Measurements from ENCODE around the gene GTSE1.

Gene GTSE1

DNA sequence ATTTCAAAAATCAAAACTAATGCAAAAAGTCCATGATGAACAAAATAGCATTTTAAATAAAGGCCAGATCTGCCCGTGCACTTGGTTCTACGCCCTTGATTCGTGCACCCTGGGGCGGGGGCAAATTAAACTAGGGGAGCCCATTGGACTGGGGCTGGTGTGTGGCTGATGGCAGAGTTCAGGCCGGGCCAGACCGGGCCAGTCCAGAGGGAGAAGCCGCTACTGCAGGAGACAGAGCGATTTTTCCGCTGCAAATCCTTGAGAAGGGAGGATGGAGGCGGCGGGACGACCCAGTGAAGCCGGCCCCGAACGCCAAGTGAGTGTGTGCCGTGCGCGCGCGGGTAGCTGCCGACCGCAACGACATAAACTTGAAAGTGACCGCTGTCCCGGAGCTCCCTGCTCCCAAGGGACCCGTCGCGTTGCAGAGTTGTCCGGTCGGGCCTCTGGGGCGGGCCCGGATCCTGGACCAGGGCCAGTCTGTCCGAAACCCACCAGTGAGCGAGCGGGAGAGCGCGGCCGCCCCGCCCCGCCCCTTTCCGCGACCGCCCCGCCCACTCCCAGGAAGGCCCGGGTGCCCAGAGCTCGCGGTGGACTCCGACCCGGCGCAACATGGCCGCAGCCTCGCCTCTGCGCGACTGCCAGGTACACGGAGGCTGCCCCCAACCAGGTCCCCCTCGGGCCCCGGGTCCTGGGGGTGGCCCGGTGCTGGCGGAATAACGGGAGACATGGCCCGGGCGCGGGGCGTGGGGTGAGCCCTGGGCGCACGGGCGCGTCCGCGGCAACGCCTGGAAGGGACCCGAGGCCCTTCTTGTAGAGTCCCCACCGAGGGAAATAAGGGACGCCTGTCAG, 29.0 kb upstream of the GTSE1 start, which contains the start of gene TTC38:
Gene TTC38, plus strand, starts transcription at position 578 of the 849 bp plus-strand sequence. Its CDS starts 32 bp downstream, at position 610.
- CTCF ChIA-PET: interaction anchor here (1.3 kb wide), 1 partner anchor 30 kb away, joined by 3 read pairs; no protein-coding TSS in a partner anchor
- peak; percentile 72 for DNase-seq
- Mint-ChIP-seq H3K4me3 (peak within 1 kb of the TSS; percentile 84), H3K9me3 (peaks cover 14% of the 10 kb centered on the region), H3K27ac (peak within 1 kb of the TSS; percentile 67), H3K36me3 (peaks cover 16% of the 10 kb centered on the region), H3K4me1 (peaks cover 20% of the 10 kb centered on the region), H3K27me3 (peaks cover 43% of the 10 kb centered on the region)

DNA sequence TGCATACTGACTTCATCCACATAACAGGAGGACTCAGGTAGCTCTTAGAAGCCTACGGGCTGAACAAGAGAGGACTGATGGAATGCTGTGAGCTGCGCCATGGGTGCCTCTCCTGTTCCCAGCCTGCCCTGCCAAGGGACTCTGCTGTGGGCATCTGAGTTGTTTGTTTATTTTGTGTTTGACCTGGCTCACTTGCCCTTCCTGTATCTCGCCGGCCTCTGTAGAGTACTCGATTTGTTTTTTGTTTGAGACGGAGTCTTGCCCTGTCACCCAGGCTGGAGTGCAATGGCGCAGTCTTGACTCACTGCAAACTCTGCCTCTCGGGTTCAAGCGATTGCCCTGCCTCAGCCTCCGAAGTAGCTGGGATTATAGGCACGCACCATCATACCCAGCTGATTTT, 27.1 kb upstream of the GTSE1 start:
- CTCF ChIA-PET: no interaction called here
- peaks cover 27% of the 10 kb centered on the region for H3K27me3 Mint-ChIP-seq
- peaks cover 11% of the 10 kb centered on the region for H3K9me3 Mint-ChIP-seq
- peak overlapping the region; percentile 60 for H3K4me3 Mint-ChIP-seq
- H3K36me3 Mint-ChIP-seq: peaks cover 8% of the 10 kb centered on the region
- H3K27ac Mint-ChIP-seq: no peak overlapping the region
- peak; percentile 15 for DNase-seq
- peaks cover 18% of the 10 kb centered on the region for H3K4me1 Mint-ChIP-seq

DNA sequence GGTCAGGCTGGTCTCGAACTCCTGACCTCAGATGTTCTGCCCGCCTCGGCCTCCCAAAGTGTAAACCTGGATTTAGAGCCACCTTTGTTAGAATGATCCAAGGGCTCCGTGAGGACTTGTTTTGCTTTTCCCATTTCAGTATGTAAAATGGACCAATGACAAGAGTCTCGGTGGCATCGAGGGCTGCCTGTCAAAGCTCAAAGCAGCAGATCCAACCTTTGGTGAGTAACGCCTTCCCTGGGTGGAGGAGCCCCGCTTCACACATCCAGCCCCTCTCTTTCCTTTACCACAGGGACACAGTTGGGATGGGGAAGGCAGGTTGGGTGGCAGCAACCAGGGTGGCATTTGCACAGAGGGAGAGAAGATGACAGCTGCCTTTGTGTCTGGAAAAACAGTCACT, 24.5 kb upstream of the GTSE1 start:
- CTCF ChIA-PET: no interaction called here
- H3K36me3 Mint-ChIP-seq: peaks cover 11% of the 10 kb centered on the region
- H3K4me3 Mint-ChIP-seq: no peak overlapping the region
- H3K4me1 Mint-ChIP-seq: peaks cover 19% of the 10 kb centered on the region
- H3K27ac Mint-ChIP-seq: no peak overlapping the region
- DNase-seq: peak; percentile 16
- H3K9me3 Mint-ChIP-seq: peaks cover 3% of the 10 kb centered on the region
- H3K27me3 Mint-ChIP-seq: peaks cover 5% of the 10 kb centered on the region

DNA sequence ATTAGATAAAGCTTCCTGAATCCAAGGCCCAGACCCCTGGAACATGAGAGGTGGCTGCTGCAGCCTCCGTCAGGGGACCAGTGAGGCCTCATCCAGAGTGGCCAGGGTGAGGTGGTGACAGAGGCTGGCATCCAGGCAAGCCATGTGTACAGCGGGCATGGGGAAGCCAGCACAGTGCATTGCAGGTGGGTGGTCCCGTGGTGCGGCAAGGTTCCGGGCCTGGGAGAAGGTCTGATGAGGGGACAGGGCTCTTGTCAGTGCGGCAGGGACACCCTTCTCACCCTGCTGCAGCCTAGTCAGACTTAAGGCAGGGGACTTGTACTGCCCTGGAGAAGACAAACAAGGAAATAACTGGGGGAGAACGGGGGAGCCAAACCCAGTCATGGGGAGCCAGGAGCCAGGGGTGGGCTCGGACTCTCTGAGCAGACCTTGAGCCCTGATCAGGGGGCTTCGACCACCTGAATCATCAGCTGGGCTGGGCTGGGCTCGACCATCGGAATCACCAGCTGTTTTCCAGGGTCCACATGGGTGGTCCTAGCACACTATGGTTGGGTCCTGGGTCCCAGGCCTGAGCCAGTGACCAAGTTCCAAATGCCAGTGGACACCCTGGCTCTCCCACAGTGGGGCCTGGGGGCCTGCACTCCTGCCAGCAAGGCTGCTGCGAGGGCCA, 23.8 kb upstream of the GTSE1 start:
- DNase-seq: peak; percentile 11
- CTCF ChIA-PET: no interaction called here
- H3K4me3 Mint-ChIP-seq: no peak overlapping the region
- H3K4me1 Mint-ChIP-seq: peaks cover 13% of the 10 kb centered on the region
- no peaks in the 10 kb centered on the region for H3K27me3 Mint-ChIP-seq
- peaks cover 11% of the 10 kb centered on the region for H3K36me3 Mint-ChIP-seq
- no peak overlapping the region for H3K27ac Mint-ChIP-seq
- H3K9me3 Mint-ChIP-seq: peaks cover 3% of the 10 kb centered on the region

DNA sequence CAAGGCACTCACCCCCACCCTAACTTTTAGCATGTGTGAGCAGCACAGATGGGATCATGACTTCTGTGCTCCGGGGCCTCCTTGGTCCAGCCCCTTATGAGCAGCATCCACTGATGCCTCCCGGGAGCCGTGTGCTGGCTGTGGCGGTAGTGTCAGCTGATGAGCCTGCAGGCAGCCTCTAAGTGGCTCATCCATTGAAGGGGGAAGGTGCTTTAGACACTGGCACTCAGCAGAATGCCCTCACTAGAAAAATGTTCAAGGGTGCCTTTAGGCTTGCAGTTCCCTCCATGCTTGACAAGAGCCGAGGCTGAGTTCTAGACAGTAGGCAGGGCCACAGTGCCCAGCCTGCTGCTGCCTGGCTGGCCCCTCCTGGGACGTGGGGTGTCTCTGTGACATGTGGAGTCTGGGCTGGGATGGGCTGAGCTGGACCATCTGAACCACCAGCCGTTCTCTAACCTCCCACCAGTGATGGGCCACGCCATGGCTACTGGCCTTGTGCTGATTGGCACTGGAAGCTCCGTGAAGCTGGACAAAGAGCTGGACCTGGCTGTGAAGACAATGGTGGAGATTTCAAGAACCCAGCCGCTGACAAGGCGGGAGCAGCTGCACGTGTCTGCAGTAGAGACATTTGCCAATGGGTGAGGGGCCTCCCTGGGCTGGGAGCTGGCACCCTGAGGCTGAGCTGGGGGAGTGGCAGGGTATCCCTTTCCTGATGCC, 23.1 kb upstream of the GTSE1 start:
- peaks cover 3% of the 10 kb centered on the region for H3K9me3 Mint-ChIP-seq
- no peak overlapping the region for H3K4me3 Mint-ChIP-seq
- no peak for DNase-seq
- CTCF ChIA-PET: no interaction called here
- H3K27ac Mint-ChIP-seq: no peak overlapping the region
- H3K27me3 Mint-ChIP-seq: no peaks in the 10 kb centered on the region
- H3K36me3 Mint-ChIP-seq: peaks cover 11% of the 10 kb centered on the region
- peaks cover 10% of the 10 kb centered on the region for H3K4me1 Mint-ChIP-seq

DNA sequence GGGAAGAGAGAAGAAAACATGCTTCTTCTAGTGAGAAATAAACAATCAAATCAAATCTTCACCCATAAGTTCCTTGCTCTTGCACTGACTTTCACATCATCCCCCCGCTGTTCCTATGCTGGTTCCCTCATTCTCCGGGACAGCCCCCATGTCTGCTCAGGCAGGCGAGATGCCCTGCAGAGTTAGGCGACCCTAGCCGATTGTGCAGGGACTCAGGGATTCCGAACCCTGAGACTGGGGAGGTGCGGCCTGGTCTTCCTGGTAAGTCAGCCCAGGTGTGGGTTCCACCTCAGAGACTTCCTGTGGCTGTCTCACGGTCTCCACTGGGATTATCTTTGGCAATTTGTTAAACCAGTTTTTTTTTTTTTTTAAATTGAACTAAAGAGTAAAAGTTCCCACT, 22.3 kb upstream of the GTSE1 start:
- Mint-ChIP-seq H3K9me3 (peaks cover 3% of the 10 kb centered on the region), H3K4me1 (peaks cover 6% of the 10 kb centered on the region), H3K36me3 (peaks cover 11% of the 10 kb centered on the region), H3K4me3 (no peak overlapping the region), H3K27me3 (no peaks in the 10 kb centered on the region), H3K27ac (no peak overlapping the region)
- DNase-seq: no peak
- CTCF ChIA-PET: no interaction called here

DNA sequence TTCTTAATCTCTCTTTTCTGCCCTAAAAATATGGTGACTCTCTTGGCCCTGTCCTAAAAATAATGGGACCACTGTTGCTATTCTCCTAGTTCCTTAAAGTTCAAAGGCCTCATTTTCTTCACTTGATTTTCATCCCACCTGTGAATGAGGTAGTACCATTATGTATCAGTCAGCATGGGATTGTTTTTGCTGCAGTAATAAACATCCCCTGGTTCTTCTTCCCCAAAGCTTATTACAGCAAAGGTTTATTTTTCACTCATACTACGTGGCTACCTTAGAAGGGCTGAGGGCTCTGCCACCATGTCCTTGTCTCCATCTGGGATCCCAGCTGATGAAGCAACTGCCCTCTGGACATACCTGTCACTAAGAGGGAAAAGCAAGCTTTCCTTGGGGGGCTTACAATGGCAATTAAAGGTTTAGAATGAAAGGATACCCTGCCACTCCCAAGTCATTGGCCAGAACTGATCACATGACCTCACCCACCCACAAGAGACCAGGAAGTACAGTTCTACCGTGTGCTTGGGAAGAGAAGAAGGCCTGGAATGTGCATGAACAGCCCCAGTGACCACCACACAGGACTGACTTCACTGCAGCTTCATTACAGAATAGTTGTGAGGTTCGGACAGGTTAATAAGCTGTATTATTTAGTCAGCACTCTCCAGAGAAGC, 21.1 kb upstream of the GTSE1 start:
- Mint-ChIP-seq H3K9me3 (peaks cover 3% of the 10 kb centered on the region), H3K27ac (no peak overlapping the region), H3K4me3 (no peak overlapping the region), H3K27me3 (no peaks in the 10 kb centered on the region), H3K4me1 (peaks cover 2% of the 10 kb centered on the region), H3K36me3 (peaks cover 9% of the 10 kb centered on the region)
- CTCF ChIA-PET: interaction anchor here (1.0 kb wide), 1 partner anchor 269 kb away, joined by 3 read pairs; no protein-coding TSS in a partner anchor
- no peak for DNase-seq

DNA sequence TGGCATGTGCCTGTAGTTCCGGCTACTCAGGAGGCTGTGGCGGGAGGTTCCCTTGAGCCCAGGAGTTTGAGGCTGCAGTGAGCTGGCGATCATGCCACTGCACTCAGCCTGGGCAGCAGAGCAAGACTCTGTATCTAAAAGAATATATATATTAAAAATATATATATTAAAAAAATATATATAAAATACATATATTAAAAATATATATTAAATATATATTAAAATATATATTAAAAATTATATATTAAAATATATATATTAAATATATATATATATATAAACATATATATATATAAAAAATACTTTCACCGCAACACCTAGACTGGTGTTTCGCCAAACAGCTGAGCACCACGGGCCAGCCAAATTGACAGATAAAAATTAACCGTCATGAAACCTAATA, 20.1 kb upstream of the GTSE1 start:
- H3K9me3 Mint-ChIP-seq: peaks cover 3% of the 10 kb centered on the region
- CTCF ChIA-PET: interaction anchor here (0.7 to 0.9 kb wide), 2 partner anchors 155 to 232 kb away, joined by 3 to 4 read pairs; no protein-coding TSS in a partner anchor
- no peak overlapping the region for H3K27ac Mint-ChIP-seq
- H3K27me3 Mint-ChIP-seq: no peaks in the 10 kb centered on the region
- peaks cover 2% of the 10 kb centered on the region for H3K4me1 Mint-ChIP-seq
- no peak for DNase-seq
- peaks cover 9% of the 10 kb centered on the region for H3K36me3 Mint-ChIP-seq
- no peak overlapping the region for H3K4me3 Mint-ChIP-seq

DNA sequence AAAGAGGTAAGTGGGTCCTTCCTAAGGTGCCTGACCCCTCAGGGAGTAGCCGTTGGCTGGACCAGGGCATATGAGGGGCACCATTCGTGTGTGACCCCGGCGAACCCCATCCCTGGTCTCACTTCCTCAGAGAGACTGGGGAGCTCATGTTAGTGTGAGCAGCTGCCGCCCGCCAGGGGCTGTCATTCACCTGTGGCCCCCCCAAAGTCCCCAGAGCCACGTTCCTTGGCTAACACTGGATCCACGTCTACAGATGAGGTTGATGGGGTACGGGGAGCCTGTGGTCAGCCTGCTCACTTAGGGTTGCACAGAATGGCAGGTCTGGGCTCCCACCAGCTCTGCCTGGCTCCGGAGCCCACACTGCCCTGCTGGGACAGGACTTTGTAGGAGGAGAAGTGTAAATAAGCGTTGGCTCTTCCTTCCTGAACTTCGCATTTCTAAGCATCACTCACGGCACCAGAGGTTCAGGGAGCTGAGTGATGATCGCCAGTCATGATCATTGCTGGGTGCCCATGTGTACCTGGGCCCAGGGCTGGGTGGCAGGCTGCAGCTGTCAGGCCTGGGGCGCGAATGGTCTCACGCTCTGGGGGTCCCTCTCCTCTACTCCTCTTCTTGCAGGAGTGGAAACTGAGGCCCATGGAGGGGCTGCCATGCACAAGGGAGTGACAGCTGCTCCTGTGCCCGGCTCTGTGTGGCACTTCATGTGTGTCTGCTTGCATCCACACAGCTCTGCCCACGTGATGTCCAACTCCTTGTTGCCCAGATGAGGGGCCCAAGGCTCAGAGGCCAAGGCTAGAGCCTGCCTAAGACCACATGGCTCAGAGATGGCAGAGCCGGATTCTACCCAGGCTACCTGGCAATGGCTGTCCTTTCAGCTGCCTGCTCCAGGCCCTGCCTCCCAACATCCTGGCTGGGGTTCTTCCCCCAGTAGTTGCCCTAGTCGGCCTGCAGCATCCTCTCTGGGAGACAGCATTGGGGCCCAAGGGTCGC, 17.7 kb upstream of the GTSE1 start:
- CTCF ChIA-PET: no interaction called here
- H3K27ac Mint-ChIP-seq: no peak overlapping the region
- H3K27me3 Mint-ChIP-seq: no peaks in the 10 kb centered on the region
- DNase-seq: no peak
- H3K4me1 Mint-ChIP-seq: peaks cover 2% of the 10 kb centered on the region
- H3K36me3 Mint-ChIP-seq: peaks cover 10% of the 10 kb centered on the region
- no peak overlapping the region for H3K4me3 Mint-ChIP-seq
- peaks cover 3% of the 10 kb centered on the region for H3K9me3 Mint-ChIP-seq

DNA sequence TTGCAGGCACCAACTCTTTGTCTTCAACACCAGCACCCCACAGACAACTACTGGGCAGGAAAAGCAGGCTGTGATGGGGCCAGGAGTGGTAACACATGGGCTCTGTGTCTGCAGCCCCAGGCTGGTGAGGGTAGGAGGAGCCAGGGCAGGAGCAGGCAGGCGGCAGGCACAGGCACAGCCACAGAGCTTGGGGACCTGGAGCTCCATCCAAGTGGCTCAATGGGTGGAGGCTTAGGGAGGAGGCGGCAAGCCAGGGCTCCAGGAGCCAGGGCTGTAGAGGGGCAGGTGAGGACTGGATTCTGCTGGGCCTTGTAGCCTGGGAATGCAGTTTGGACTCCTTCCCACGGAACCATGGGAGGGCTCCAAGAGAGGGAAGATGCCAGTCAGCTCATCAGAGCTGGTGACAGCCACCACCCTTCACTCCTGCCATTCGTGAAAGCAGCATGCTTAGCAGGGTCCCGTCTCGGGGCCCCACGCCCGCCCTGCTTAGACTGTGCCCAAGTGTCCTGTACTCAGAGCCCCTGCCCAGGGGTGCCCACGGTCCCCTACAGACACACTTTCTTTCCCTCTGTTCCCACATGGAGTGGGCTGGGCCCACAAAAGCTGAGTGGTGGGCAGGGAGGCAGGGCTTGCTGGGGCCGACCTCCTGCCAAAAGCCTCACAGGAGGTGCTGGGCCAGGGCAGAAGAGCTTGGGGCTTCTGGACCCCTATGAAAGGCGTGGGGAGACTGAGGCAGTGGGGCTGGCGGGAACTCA, 16.4 kb upstream of the GTSE1 start:
- Mint-ChIP-seq H3K27ac (no peak overlapping the region), H3K4me3 (no peak overlapping the region), H3K36me3 (peaks cover 17% of the 10 kb centered on the region), H3K9me3 (peaks cover 3% of the 10 kb centered on the region), H3K27me3 (no peaks in the 10 kb centered on the region), H3K4me1 (peaks cover 2% of the 10 kb centered on the region)
- CTCF ChIA-PET: no interaction called here
- no peak for DNase-seq

DNA sequence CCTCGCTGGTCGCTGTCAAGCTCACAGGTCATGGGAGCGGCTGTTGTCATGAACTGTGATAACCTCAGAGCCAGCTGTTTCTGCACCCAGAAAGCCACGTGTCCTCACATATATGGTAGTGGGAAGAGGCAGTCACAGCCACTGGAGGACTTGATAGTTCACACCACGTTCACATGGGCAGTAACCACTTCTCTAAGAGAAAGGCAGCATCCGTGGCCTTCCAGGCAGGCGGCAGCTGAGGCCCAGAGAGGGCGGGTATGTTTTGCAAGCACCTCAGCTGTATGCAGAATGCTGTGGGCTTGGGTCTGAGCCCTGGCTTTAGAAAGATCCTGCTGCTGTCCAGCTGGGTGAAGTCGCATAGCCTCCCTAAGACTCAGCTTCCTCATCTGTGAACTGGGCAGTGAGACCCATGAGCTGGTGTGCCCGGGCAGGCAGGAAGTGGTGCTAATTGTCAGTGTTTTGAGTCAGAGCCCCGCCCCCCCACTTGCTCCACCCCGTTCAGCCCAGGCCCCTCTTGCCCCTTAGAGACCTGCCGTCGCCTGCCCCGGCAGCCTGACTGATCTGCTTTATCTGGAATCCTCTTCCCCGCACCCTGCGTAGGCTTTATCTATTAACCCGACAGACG, 15.6 kb upstream of the GTSE1 start:
- DNase-seq: no peak
- Mint-ChIP-seq H3K9me3 (no peaks in the 10 kb centered on the region), H3K4me3 (no peak overlapping the region), H3K4me1 (peaks cover 2% of the 10 kb centered on the region), H3K27me3 (no peaks in the 10 kb centered on the region), H3K27ac (no peak overlapping the region), H3K36me3 (peaks cover 12% of the 10 kb centered on the region)
- CTCF ChIA-PET: no interaction called here

DNA sequence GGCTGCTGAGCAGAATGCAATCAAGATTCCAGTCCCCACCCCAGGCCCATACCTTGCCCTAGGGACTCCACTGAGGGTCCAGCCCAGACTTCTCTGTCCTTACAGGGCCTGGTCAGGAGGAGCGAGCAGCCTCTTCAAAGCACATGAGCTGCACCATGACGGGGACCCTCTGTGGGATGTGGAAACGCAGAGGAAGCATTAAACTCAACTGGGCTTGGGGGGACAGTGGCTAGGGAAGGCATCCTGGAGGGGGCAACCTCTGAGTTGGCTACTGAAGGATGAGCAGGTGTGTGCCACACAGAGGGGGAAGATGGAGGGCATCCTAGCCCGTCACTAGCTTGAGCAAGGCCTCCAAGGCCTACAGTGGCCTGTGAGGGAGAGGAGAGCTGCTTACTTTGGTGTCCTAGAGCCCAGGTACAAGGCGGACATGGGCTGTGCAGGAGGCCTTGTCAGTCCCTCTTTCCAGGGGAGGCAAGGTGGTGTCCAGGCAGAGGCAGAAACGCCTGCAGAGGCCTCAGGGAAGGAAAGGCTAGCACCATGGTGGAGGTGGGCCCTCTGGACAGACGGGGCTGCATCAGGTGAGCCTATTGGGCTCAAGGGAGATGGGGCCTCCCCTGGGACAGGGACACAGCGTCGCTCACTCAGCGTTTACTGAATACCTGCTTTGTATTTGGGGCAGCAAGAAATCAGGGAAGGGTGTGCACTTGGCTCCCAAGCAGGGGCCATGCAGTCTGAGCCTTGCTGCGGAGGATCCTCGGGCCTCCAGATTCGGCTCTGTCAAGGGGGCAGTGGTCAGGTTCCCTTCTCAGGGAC, 14.6 kb upstream of the GTSE1 start:
- DNase-seq: peak; percentile 16
- H3K36me3 Mint-ChIP-seq: peaks cover 12% of the 10 kb centered on the region
- H3K4me1 Mint-ChIP-seq: no peaks in the 10 kb centered on the region
- H3K4me3 Mint-ChIP-seq: no peak overlapping the region
- H3K27ac Mint-ChIP-seq: no peak overlapping the region
- CTCF ChIA-PET: no interaction called here
- no peaks in the 10 kb centered on the region for H3K27me3 Mint-ChIP-seq
- H3K9me3 Mint-ChIP-seq: no peaks in the 10 kb centered on the region

Measured in activated naive CD4-positive, alpha-beta T cell treated with anti-CD3 and anti-CD28 coated beads, Interleukin-2, amount 10 ng/mL, durations not matched to agents 7 days and 5 days (primary cell).